ENCODE measurements around the gene LTA4H.

The LTA4H gene

DNA sequence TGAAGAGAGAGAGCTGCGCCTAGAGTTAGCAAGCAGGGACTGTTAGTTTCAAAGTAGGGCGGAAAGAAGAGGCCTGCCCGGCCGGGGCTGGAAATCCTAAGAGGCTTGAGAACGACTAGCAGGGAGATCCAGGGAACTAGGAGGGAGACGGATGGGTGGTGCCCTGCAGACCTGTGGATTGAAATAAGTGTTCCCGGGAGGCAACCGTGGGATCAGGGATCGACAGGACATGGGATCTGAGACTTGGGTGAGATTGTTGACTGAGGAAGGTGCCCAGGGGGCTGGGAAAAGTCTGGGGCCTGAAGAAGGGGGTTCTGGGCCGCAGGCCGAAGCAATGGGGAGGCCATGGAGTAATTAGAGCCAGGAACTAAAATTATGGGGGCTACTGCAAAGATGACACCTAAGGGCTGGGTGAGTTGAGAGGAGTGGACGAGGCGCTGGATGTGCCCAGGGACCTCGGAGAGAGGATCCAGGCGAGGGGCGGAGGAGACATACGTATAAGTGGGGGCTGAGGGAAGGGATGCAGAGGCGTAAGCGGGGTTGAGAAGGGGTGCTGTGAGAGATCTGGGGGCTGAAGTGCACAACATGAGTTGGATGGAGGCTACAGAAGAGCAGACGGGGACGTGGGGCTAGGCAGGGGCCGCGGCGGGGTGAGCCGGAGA lies 635 bp downstream of the LTA4H start:
- peak; percentile 58 for DNase-seq (ENCODE audit: low spot score)

DNA sequence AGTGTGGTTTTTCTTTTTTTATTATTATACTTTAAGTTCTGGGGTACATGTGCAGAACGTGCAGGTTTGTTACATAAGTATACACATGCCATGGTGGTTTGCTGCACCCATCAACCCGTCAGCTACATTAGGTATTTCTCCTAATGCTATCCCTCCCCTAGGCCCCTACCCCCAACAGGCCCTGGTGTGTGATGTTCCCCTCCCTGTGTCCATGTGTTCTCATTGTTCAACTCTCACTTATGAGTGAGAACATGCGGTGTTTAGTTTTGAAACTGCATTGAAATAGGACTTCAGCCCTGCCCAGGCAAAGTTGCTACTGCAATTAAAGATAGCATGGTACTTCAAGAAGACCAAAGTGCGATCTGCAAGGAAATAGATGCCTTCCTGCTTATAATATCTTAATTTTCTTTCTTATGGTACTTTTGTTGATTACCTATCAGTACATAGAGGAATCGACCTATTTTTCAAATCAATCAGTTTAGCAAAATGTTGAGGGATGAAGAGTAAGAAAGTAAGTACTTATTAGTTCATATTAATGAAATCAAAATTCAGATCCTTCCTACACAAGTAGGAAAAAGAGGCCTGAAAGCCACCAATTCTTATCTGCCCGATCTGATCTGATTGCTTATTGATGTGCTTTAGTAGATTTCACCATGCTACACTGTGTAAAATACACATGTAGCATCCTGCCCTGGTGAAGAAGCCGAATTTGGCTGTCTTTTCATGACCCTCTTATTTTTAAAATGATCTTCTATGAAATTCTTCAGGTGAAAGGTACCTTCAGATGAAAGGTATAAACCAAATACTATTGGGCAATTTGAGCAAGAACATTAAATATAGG lies 1.6 kb downstream of the LTA4H start:
- DNase-seq (ENCODE audit: low spot score), result no peak

DNA sequence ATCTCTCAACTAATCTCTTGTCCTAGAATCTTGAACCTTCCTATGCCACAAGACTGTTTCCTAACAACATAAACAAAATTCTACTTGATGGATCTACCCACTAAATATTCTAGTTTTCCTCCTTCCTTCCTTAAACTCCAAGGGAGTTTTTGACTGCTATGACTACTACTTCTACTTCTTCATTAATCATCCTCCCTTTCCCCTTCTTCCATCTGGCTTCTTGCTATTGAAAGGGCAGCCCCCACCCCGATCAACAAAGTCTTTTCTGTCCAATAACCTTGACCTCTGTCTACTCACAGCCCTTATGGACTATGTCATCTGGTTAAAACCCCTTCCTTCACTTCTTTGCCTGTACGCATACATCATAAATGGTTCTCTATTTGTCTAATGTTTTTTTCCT lies 5.6 kb downstream of the LTA4H start:
- no peak for DNase-seq (ENCODE audit: low spot score)

DNA sequence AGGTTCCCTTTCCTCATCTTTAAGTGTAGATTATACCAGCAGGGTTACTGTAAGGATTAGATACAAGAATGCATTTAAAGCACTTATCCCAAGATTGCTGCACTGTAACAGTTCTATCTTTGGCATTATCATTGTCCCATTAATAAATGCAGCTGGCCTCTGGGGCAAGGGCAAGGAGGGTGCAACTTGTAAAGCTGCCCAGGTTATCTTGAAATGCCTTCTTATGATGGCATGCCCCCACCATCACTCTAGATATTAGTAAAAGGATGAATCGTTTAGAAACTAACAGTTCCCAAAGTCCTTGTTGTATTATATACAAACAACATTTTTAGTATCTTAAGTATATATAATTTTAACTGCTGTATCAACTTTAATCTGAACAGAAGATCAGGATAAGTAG lies 6.8 kb downstream of the LTA4H start:
- no peak for DNase-seq (ENCODE audit: low spot score)

DNA sequence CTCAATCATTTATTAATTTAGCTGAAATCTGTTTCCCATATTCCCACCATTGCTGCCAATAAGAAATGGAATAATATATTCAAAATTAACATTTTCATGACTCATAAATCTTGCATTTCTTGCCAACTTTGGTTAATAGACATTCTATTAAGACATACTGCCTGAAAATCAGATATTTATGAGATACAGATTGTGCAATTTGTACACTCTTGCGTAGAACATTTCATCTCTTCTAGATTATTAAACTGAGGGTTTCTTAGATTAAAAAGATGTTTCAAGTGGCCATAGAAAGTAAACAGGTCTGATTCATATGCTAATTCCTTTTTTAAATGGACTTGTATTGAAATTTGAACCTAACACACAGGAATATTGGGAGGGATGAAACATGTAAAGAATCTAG lies 9.1 kb downstream of the LTA4H start:
- no peak for DNase-seq (ENCODE audit: low spot score)

DNA sequence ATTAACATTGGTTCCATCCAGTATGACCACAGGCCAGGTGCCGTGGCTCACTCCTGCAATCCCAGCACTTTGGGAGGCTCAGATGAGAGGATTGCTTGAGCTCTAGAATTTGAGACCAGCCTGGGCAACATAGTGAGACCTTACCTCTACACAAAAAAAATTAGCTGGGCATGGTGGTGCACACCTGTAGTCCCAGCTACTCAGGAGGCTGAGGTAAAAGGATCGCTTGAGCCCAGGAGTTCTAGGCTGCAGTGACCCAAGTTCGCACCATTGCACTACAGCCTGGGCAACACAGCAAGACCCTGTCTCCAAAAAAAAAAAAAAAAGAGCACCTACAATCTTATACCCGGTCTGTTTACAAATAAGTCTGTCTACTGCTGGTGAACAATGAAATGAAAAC lies 9.9 kb downstream of the LTA4H start:
- no peak for DNase-seq (ENCODE audit: low spot score)

DNA sequence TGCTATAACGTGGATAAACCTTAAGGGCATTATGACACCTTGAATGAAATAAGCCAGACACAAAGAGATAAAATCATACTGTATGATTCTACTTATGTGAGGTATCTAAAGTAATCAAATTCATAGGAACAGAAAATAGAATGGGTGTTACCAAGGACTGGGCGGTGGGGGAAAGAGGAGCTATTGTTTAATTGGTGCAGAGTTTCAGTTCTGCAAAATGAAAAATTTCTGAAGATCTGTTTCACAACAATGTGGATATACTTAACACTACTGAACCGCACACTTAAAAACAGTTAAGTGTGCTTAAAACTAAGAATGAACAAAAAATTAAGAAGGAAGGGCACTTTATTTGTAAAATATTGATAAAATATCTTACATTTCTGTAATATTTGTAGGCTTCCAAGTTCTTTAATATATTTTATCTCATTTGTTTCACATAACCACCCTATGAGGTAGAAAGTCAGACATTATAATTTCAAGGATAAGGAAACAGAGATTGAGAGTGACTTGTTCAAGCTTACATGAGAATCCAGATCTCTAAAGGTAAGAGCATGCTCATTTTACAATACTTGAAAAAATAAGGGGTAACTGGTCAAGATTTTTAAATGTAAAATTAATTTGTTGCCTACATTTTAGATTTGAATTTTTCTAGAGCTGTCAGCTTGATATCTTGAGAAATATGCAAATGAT lies 14.9 kb downstream of the LTA4H start:
- no peak for DNase-seq (ENCODE audit: low spot score)

DNA sequence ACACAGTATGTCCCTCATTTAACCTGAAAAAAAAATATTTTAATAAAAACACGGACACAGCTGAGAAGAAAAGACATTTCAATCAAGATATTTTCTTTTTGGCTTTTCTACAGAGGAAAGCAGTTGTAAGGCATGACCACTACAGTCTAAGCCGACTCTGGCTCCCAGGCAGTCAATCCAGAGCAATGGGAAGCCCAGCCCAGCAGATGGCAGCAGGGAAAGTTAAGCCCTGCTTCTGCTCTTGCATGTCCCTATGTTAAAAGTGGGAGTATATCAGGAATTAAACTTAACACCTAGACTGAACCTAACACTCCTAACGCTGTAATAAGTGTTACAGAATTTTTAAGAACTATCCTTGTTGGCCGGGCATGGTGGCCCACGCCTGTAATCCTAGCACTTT lies 19.7 kb downstream of the LTA4H start:
- DNase-seq (ENCODE audit: low spot score), result peak; percentile 39

DNA sequence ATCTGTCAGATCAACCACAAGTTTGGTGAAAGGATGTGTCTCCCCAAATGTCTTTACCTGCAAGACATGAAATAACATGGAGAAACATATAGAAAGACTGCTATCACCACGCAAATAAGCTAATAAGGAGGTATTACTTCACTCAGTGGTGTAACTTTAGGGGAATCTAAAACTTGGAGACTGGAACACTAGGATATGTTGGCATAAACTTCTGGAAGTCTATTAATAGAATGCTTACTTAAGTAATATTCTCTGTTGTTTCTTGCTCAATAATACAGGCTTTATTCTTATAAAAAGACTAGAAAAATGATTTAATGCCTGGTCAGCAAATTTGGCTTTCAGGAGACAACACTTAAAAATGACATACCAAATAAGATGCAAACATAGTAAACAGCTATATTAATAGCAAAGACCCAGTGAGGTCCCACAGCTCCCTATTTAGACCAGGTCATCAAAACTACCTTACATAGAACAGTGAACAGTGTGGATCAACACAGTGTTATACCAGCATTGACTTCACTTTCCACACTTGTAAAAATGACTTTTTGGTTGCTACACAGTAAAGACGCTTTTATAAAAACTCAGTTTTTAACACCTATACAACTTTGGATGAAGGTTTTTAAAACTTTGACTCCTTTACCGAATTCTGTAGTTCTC lies 20.3 kb downstream of the LTA4H start:
- no peak for DNase-seq (ENCODE audit: low spot score)

DNA sequence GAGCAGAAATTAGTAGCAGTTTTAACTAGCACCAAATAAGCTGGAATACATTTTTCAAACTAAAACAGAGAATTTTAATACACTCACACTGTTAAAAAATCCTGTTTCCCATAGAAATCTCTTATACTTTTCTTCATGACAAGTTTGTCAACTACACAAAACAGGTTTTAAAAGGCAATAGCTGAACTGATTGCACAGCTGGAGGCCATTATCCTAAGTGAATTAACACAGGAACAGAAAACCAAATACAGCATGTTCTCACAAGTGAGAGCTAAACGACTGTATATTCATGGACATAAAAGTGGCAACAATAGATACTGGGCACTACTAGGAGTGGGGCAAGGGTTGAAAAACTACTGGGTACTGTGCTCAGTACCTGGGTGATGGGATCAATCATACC lies 27.7 kb downstream of the LTA4H start:
- DNase-seq (ENCODE audit: low spot score), result no peak

DNA sequence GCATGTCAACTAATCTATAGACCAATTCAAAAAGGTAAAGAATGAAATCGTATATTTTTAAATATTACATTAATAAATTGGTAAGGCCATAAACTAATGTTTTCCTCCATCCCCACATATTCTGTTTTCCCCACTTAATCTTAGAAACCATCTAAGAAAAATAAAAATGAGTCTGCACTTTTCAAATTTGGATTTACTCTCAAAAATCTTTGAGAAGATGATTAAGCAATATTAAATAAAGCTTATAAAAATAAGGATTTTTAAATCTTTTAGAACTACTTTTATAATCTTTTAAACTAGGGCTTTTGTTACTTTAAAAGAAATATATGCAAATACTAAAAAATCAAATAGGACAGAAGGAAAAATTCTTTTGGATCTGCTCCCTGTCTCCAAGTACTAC lies 28.7 kb downstream of the LTA4H start:
- no peak for DNase-seq (ENCODE audit: low spot score)

DNA sequence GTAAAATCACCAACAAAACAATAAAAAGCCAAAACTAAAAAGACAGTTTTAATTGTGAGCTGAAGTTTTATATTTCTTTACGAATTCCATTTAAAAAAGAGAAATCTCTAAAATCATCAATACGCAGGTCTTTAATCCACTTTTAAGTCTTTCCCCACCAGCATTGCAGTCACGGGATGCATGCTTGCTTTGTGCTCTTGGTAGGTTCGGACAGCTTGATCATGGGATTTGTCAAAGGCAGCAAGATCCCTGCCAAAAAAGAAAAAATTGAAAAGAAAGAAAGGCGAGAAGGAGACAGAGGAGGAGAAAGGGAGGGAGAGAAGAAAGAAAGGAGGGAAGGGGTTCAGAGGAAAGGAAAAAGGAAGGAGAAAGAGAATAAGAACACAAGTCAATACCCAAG lies 34.5 kb downstream of the LTA4H start:
- DNase-seq (ENCODE audit: low spot score), result no peak

DNA sequence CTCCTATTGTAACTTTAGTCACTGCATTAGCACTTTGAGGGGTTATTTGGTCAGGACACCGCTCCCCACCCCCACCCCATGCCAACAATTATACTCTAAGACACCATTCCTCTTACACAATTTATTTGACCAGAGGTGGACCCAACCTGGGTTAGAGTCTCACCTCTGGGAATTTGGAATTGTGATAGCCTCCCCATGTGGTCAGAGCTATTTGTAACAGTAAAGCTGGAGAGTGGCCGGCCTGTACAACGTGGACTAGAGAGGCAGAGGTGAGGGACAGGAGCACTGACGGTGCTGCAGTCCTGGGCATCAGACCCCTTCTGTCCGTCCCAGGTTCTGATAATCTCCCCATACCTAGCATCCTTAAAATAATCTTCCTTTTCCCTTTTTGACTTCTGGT lies 35.9 kb downstream of the LTA4H start:
- no peak for DNase-seq (ENCODE audit: low spot score)

DNA sequence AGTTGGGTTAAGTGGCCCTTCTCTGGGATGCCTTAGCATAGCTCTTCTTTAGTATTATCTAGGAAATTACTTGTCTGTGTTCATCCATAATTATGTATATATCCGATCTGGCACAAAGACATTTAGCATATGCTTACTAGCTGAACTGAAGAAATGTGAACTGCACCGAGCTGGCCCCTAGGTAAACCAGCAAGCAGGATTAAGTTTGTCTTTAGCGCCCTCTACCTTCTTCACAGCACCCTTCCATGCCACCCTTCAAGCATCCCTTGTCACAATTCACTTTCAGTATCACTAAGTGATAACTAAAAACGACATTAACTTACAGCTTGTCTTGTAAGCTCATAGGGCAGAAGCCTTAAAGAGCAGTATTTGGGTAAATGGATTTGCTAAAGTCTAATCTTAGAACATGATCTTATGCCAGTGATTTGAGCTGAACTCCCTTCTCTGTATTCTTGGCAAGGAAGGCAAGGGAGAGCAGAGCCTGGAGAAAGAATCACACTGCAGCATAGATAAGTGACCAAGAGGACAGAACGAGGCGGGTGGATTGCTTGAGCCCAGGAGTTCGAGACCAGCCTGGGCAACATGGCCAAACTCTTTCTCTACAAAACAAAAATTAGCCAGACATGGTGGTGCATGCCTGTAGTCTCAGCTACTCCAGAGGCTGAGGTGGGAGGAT lies 36.6 kb downstream of the LTA4H start:
- DNase-seq (ENCODE audit: low spot score), result peak; percentile 54

DNA sequence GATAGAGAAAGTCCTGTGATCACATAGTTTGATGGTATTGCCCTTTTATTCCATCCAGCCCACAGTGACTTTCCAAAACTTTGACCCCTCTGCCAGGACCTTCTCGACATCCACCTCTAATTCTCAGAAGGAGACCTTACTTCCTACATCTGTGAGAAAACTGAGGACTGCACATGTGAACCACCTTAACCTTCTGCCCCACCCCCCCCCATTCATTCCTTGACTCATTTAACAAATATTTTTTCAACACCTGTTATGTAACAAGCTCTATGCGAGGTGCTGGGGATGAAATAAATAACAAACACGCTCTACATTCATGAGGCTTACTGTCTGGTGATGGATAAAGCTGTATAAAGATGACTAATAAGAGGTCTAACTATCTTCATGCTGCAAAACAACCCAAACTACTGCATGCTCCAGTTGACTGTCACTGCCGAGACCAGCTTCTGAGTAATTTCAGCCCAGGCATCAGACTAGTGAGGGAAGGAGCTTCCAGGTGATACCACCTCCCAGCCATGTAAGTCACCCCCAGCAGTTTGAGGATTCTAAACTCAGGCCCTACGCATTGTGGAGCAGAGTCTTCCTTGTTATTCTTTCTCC lies 37.4 kb downstream of the LTA4H start:
- no peak for DNase-seq (ENCODE audit: low spot score)

DNA sequence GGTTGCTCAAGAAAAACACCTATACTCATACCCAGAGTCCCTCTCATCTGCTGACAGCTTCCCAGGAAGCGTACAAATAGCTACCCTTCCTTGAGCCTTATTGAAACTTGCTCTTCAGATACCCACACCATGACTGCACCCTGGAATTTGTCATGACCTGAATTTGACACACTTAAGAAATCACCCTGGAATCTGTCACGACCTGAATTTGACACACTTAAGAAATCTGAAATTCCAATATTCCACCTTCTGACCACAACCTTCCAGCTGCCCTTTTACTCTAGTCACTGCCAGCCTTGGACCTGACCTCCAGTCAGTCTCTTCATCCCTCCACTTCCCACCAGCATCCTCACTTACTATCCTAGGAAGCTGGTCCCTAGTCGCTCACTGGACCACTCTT lies 38.1 kb downstream of the LTA4H start:
- no peak for DNase-seq (ENCODE audit: low spot score)

DNA sequence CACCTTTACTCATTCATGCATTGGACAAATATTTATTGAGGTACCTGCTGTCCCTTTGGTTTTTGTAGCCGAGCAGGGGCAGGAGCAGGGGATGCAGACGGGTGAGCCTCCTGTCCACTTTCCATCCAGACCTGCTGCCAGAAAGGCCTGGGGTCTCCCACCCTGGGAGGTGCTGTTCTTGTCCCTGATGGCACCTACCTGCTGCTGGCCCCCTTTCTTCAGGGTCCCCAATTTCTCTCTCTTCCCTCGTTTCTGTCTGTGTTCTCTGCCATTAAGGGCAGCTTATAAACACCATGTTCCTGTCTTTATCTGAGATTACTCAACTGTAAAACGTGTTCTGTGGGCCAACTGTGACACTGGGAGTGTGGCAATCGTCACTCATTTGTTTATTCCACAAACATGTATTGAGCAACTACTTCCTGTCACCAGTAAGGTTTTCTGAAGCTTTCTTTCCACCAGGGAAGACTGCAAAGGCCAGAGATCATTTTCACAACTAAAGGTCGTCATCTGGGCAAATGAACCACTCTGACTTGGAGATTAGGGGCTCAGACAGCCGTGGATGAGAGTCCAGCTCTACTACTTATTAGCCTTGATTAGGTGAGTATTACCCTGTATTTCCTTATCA lies 39.2 kb downstream of the LTA4H start, which contains the start of gene HAL:
Gene HAL, minus strand, starts transcription at position 311 of the 625 bp plus-strand sequence. CDS start 434 bp downstream, outside the sequence.
- DNase-seq (ENCODE audit: low spot score), result no peak

DNA sequence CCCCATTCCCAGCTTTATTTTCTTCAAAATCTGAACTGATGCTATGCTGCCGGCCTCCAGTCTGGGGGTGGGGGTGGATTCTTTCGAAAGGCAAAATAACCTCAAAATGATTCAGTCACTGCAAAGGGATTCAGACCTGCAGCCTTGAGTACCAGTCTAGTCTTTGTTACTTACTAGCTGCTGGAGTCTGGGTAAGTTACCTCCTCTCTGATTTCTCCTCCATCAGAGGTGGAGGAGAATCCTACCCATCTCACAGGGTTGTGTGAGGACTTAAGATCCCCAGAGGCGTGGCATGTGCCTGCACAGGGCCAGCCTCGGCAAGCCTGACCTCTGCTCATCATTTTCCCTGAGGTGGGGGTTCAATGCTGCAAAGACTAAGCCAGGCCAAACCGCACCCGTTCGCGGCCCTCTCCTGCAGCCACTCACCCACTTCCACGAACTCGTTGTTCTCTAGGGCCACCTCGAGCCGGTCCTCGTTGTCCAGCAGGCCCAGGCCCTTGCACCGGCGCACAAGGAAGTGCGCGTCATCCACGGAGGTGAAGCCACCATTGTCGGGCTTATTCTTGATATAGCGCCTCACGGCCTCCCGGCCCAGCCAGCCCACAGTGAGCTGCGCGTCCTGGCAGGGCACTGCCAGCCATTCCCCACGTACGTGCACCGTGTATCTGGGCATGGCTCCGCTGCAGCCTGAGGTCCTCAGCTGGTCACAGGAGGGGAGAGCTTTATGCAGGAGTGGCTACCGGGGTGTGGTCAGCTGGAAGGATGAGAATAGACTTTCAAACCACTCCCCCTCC lies 40.0 kb downstream of the LTA4H start:
- DNase-seq (ENCODE audit: low spot score), result no peak

DNA sequence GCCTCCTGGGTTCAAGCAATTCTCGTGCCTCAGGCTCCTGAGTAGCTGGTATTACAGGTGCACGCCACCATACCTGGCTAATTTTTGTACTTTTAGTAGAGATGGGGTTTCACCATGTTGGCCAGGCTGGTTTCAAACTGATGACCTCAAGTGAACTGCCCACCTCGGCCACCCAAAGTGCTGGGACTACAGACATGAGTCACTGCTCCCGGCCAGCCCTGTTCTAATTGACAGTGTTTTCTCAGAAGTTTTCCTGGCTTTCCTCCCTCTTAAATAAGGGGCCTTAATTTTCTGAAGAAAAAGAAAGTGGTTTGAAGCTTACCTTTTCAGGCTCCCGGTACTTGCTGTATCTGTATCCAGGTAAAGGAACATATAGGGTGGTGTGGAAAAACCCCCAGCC lies 40.9 kb downstream of the LTA4H start:
- no peak for DNase-seq (ENCODE audit: low spot score)

DNA sequence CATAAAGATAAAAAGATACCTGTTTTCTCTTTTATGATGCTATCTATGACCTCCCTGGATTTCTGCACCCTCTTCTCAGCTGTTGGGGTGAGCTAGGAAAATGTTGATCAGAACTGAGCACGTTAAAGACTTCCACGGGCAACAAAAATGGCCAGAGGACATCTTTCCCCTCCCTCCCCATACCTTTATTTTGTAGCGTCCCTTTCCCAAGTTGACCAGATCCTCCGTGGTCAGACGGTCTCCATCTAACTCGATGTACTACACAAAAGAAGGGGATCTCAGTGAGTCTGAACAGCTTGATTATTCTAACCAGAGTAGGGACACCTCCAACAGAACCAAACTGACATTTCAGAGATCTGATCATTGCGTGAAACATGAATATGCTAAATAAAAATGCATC lies 41.5 kb downstream of the LTA4H start:
- DNase-seq (ENCODE audit: low spot score), result no peak

Measured in GM03348 (cell line).